HCT116 (cell line): ENCODE data around the gene ADA. TPM values are rescaled to one million over a fixed set of nuclear protein-coding genes. Genes with fewer than 3 reads are reported as not detected.

ENCODE experiments used
- ATAC-seq: fragments of 200-7000 bp; cut with Tn5 transposase; 2 replicates; pipeline ENCODE4 v1.9.1; 2020; ENCODE audit warnings: mild to moderate bottlenecking, moderate library complexity
- BruUV-seq: library from RNA; stranded (reverse); fragments of 400-500 nt; replicated peaks from 2 replicates; lab custom pipeline; 2021; lab: Mats Ljungman, UMichigan
- CTCF ChIA-PET: fragments of 300-600 bp; sonication (Branson Sonifier 250); formaldehyde crosslinking; loops from one replicate; lab custom pipeline; 2021; ENCODE audit warnings: antibody characterized with exemption; lab: Charles Lee
- POLR2A ChIA-PET: fragments of 300-600, 350-600 bp; sonication (Branson Sonifier 250); formaldehyde crosslinking; loops from one replicate; lab custom pipeline; 2021; ENCODE audit warnings: antibody characterized with exemption; lab: Charles Lee
- RAD21 ChIA-PET, 2 experiments: fragments of 300-600 bp; sonication (Branson Sonifier 250); formaldehyde crosslinking; loops; one replicate each; lab custom pipeline; 2023; ENCODE audit warnings: low total read pairs in 2 of 2; ENCODE audit not compliant: uncharacterized antibody in 2 of 2, unreplicated experiment in 2 of 2, low non-redundant PET in 1 of 2; lab: Charles Lee
- DNase-seq: peaks from one replicate; pipeline ENCODE4 v3.0.0-alpha.2; 2010; ENCODE audit warnings: low read depth, low spot score
- H2AFZ ChIP-seq: fragments of 200-600 bp; shearing (Covaris generic), sonication (generic); 2 replicates; pipeline ENCODE4 v1.6.1; 2017; ENCODE audit warnings: low read depth, mixed run types, mixed read lengths, antibody characterized with exemption, low read length; ENCODE audit not compliant: poor library complexity, severe bottlenecking
- H3K27ac ChIP-seq: 2 replicates; pipeline ENCODE4 v1.5.1; 2012; ENCODE audit warnings: low read depth, low read length
- H3K27me3 ChIP-seq: fragments of 200-600 bp; sonication (generic); 2 replicates; pipeline ENCODE4 v1.6.1; 2016; ENCODE audit warnings: mixed run types, low read length, mixed read lengths; ENCODE audit not compliant: insufficient read depth
- H3K36me3 ChIP-seq, 2 experiments: fragments of 200-500 bp in 1 of 2; fragments of 200-600 bp in 1 of 2; sonication (Bioruptor generic) in 1 of 2; sonication (generic) in 1 of 2; 2 replicates each; pipeline versions ENCODE4 v1.5.1 to v1.6.1; 2014 to 2016; ENCODE audit warnings: low read length in 2 of 2, inconsistent platforms in 1 of 2, mixed read lengths in 1 of 2, mixed run types in 1 of 2; ENCODE audit not compliant: insufficient read depth in 2 of 2, control insufficient read depth in 1 of 2
- H3K4me1 ChIP-seq, 2 experiments: fragments of 200-600 bp in 1 of 2; sonication (generic) in 1 of 2; 2 replicates each; pipeline versions ENCODE4 v1.5.1 to v1.6.1; 2012 to 2017; ENCODE audit warnings: low read length in 2 of 2, inconsistent platforms in 1 of 2, mild to moderate bottlenecking in 1 of 2, mixed read lengths in 1 of 2, mixed run types in 1 of 2, moderate library complexity in 1 of 2; ENCODE audit not compliant: insufficient read depth in 2 of 2, control insufficient read depth in 1 of 2
- H3K4me2 ChIP-seq: fragments of 200-600 bp; sonication (generic); 2 replicates; pipeline ENCODE4 v1.6.1; 2017; ENCODE audit warnings: mixed run types, low read length, mixed read lengths
- H3K4me3 ChIP-seq, 2 experiments: fragments of 200-600 bp in 1 of 2; sonication (generic) in 1 of 2; replicated peaks in 1 of 2; 2 replicates each; pipeline ENCODE4 v1.5.1; 2011 to 2016; ENCODE audit warnings: low read length in 2 of 2, control low read depth in 1 of 2, low read depth in 1 of 2, mild to moderate bottlenecking in 1 of 2, mixed read lengths in 1 of 2, mixed run types in 1 of 2
- H3K79me2 ChIP-seq: fragments of 200-600 bp; sonication (generic); 2 replicates; pipeline ENCODE4 v1.6.1; 2017; ENCODE audit warnings: mild to moderate bottlenecking, mixed run types, low read length, moderate library complexity, mixed read lengths; ENCODE audit not compliant: insufficient read depth
- H3K9ac ChIP-seq: fragments of 200-600 bp; sonication (generic); 2 replicates; pipeline ENCODE4 v1.6.1; 2016; ENCODE audit warnings: low read length, mixed read lengths
- H3K9me2 ChIP-seq: fragments of 200-600 bp; sonication (generic), shearing (Covaris generic); 2 replicates; pipeline ENCODE4 v1.6.1; 2017; ENCODE audit warnings: mixed run types, mild to moderate bottlenecking, moderate library complexity; ENCODE audit not compliant: insufficient read depth
- H3K9me3 ChIP-seq, 2 experiments: fragments of 200-500 bp in 1 of 2; fragments of 200-600 bp in 1 of 2; sonication (Bioruptor generic) in 1 of 2; sonication (generic) in 1 of 2; 2 replicates each; pipeline ENCODE4 v1.6.1; 2014 to 2017; ENCODE audit warnings: low read length in 2 of 2, mixed read lengths in 2 of 2, inconsistent platforms in 1 of 2, low read depth in 1 of 2, mild to moderate bottlenecking in 1 of 2, mixed run types in 1 of 2, moderate library complexity in 1 of 2; ENCODE audit not compliant: control insufficient read depth in 1 of 2, insufficient read depth in 1 of 2
- H4K20me1 ChIP-seq: fragments of 200-600 bp; sonication (generic), shearing (Covaris generic); 2 replicates; pipeline ENCODE4 v1.6.1; 2017; ENCODE audit warnings: mixed run types, mild to moderate bottlenecking, moderate library complexity; ENCODE audit not compliant: insufficient read depth
- CBX3 ChIP-seq: IDR thresholded peaks from 2 replicates; pipeline ENCODE4 v1.6.1; 2012; ENCODE audit warnings: low read depth
- CEBPB ChIP-seq: IDR thresholded peaks from 2 replicates; pipeline ENCODE4 v1.6.1; 2012; ENCODE audit warnings: low read depth
- EGR1 ChIP-seq: IDR thresholded peaks from 2 replicates; pipeline ENCODE4 v1.6.1; 2012; ENCODE audit warnings: low read depth
- ELF1 ChIP-seq: IDR thresholded peaks from 2 replicates; pipeline ENCODE4 v1.6.1; 2012; ENCODE audit warnings: low read depth, borderline replicate concordance
- FOSL1 ChIP-seq: IDR thresholded peaks from 2 replicates; pipeline ENCODE4 v1.6.1; 2012; ENCODE audit warnings: low read depth
- JUND ChIP-seq: IDR thresholded peaks from 2 replicates; pipeline ENCODE4 v1.6.1; 2012
- SIN3A ChIP-seq: IDR thresholded peaks from 2 replicates; pipeline ENCODE4 v1.6.1; 2012; ENCODE audit warnings: low read depth
- SRF ChIP-seq: IDR thresholded peaks from 2 replicates; pipeline ENCODE4 v1.6.1; 2012; ENCODE audit warnings: low read depth
- YY1 ChIP-seq: IDR thresholded peaks from 2 replicates; pipeline ENCODE4 v1.6.1; 2011; ENCODE audit warnings: low read length, low read depth, moderate library complexity, mild to moderate bottlenecking; ENCODE audit not compliant: insufficient replicate concordance; ENCODE audit errors: extremely low read depth
- ZFX ChIP-seq: fragments of 450-650 bp; IDR thresholded peaks from 2 replicates; pipeline ENCODE4 v1.6.1; 2017
- intact Hi-C: fragments of 100-400 bp; cut with micrococcal nuclease; formaldehyde crosslinking; loops from 2 replicates; pipeline ENCODE4 v1.10.0; 2022
- total RNA-seq: library from RNA; stranded (reverse); gene quantifications from one replicate; pipeline ENCODE4 v1.2.1, GENCODE V29; 2021; ENCODE audit not compliant: unreplicated experiment
- TF ChIP-seq, protein P1 (sequence below): IDR thresholded peaks from 2 replicates; pipeline ENCODE4 v1.6.1; 2012
- TF ChIP-seq, protein P2 (sequence below): IDR thresholded peaks from 2 replicates; pipeline ENCODE4 v1.6.1; 2011; ENCODE audit warnings: mild to moderate bottlenecking, low read length, moderate library complexity; ENCODE audit not compliant: insufficient replicate concordance; ENCODE audit errors: extremely low read depth
- TF ChIP-seq, protein P3 (sequence below): IDR thresholded peaks from 2 replicates; pipeline ENCODE4 v1.6.1; 2012

ADA gene
- total RNA-seq, 1 experiment from 2014 or later: 25.9 TPM

DNA sequence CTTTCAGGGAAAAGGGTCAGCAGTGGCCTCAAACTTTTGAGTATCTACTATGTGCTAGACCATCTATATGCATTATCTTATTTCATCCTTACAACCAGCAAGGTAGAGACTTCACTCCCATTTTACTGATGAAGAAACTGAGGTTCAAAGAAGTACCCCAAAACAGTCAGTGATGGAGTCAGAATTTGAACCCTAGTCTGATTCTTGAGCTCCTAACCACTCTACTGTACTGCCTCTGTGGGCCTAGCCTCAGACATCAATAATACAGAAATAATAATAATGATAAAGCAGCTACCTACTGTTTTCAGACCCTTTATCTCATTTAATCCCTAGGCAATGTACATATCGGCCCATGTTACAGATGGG lies 8.4 kb downstream of the ADA start (continued):
- TF ChIP-seq SIN3A: no peak
- TF ChIP-seq, protein P1, sequence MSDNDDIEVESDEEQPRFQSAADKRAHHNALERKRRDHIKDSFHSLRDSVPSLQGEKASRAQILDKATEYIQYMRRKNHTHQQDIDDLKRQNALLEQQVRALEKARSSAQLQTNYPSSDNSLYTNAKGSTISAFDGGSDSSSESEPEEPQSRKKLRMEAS: no peak
- no peak for TF ChIP-seq CBX3
- no peak for TF ChIP-seq ELF1
- no peak for TF ChIP-seq SRF
- TF ChIP-seq, all 23 proteins: peak for 0

DNA sequence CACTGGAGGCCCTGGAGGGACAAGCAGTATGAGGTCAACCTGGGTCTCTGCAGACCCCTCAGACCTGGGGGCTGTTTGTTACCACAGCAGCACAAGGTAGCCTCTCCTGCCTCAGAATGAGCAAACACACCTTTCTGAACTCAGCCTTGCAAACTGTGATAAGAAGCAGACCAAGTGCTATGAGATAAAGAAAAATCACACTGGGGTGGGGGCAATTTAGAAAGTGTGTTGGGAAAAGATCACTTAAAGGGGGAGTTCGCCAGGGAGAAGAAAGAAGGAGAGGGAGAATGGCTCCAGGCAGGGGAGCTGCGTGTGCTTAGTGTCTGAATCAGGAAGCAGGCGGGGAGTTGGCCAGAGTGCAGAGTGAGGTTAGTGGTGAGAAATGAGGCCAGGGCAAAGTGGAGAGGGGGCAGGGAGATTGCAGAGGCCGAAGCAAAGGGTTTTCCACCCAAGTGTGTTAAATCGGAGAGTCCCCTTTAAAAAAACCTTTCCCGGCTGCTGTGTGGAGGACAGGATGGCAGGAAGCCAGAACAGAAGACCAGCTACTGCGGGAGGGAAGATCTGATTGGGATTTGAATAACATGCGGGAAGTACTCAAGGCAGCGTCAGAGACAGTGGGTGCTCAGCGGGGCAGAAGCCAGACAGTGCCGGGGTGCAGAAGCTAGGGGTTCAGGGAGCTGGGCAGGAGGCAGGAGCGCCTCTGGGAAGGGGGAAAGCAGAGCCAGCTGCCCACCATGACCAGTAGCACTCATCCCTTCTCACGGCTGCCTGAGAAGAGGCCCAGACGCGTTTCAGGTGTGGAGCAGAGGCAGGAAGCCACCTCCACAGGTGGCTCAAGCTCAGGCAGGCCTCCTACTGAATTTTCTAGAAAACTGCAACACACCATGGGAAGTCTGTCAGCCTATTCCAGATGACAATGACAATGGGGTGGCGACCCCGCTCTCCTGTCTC lies 9.0 kb downstream of the ADA start:
- Histone ChIP-seq H3K27ac (peak overlapping the region; percentile 1; the same call in 1 of the 2 replicates), H3K36me3 (peaks cover 0 to 5% of the 10 kb centered on the region in 2 experiments; a peak in 2 of 4 replicates)
- TF ChIP-seq, protein P2, sequence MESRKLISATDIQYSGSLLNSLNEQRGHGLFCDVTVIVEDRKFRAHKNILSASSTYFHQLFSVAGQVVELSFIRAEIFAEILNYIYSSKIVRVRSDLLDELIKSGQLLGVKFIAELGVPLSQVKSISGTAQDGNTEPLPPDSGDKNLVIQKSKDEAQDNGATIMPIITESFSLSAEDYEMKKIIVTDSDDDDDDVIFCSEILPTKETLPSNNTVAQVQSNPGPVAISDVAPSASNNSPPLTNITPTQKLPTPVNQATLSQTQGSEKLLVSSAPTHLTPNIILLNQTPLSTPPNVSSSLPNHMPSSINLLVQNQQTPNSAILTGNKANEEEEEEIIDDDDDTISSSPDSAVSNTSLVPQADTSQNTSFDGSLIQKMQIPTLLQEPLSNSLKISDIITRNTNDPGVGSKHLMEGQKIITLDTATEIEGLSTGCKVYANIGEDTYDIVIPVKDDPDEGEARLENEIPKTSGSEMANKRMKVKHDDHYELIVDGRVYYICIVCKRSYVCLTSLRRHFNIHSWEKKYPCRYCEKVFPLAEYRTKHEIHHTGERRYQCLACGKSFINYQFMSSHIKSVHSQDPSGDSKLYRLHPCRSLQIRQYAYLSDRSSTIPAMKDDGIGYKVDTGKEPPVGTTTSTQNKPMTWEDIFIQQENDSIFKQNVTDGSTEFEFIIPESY: no peak
- TF ChIP-seq ZFX: no peak
- TF ChIP-seq EGR1: no peak
- TF ChIP-seq SRF: no peak
- no peak for TF ChIP-seq FOSL1
- TF ChIP-seq ELF1: no peak
- TF ChIP-seq JUND: no peak
- no peak for TF ChIP-seq YY1
- TF ChIP-seq, protein P3, sequence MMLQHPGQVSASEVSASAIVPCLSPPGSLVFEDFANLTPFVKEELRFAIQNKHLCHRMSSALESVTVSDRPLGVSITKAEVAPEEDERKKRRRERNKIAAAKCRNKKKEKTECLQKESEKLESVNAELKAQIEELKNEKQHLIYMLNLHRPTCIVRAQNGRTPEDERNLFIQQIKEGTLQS: no peak
- TF ChIP-seq CEBPB: no peak
- TF ChIP-seq, all 23 proteins: peak for 0
- CTCF ChIA-PET: no interaction called here
- Histone ChIP-seq H3K9me3 (no peaks in the 10 kb centered on the region), H3K4me3 (no peak overlapping the region), H3K9ac (0 out of 2 replicates have a peak overlapping the region, but pooled peaks have one; percentile 23), H3K27me3 (no peaks in the 10 kb centered on the region), H3K79me2 (no peaks in the 10 kb centered on the region), H3K4me2 (peak overlapping the region; percentile 21), H3K9me2 (no peaks in the 10 kb centered on the region), H4K20me1 (no peaks in the 10 kb centered on the region), H3K4me1 (peaks cover 5 to 31% of the 10 kb centered on the region in 2 experiments; a peak in 3 of 4 replicates), H2AFZ (no peak overlapping the region)
- POLR2A ChIA-PET: no interaction called here
- DNase-seq (no peak), ATAC-seq (peak; percentile 45; the same call in 1 of the 2 replicates)
- intact Hi-C loops: no loop called here
- BruUV-seq: no TSS peak
- RAD21 ChIA-PET: no interaction called here
